HUES6 (cell line): ENCODE results near the gene ANKRD50.

Source experiments
- H3K27ac ChIP-seq: 2 replicates; pipeline ENCODE4 v1.7.0; 2013; ENCODE audit warnings: low read depth, mild to moderate bottlenecking, low read length, inconsistent platforms
- H3K27me3 ChIP-seq: 2 replicates; pipeline ENCODE4 v1.6.1; 2013; ENCODE audit warnings: low read length; ENCODE audit not compliant: control insufficient read depth, insufficient read depth
- H3K36me3 ChIP-seq: 2 replicates; pipeline ENCODE4 v1.6.1; 2013; ENCODE audit warnings: low read length; ENCODE audit not compliant: control insufficient read depth, insufficient read depth
- H3K4me1 ChIP-seq: 2 replicates; pipeline ENCODE4 v1.6.1; 2013; ENCODE audit warnings: low read length; ENCODE audit not compliant: control insufficient read depth, insufficient read depth
- H3K4me3 ChIP-seq: 2 replicates; pipeline ENCODE4 v1.5.1; 2013; ENCODE audit warnings: low read depth, low read length
- H3K9ac ChIP-seq: one replicate; pipeline ENCODE4 v1.6.1; 2013; ENCODE audit warnings: mild to moderate bottlenecking, low read length
- H3K9me3 ChIP-seq: 2 replicates; pipeline ENCODE4 v1.6.1; 2013; ENCODE audit warnings: low read depth, low read length; ENCODE audit not compliant: control insufficient read depth, insufficient read depth

ANKRD50 gene

GRCh38 chr4:124736526-124736925, 24.0 kb upstream of the ANKRD50 start:
- Histone ChIP-seq H3K36me3 (no peaks in the 10 kb centered on the region), H3K27ac (no peak overlapping the region), H3K9ac (no peak overlapping the region), H3K27me3 (no peaks in the 10 kb centered on the region), H3K4me1 (peaks cover 12% of the 10 kb centered on the region), H3K4me3 (no peak overlapping the region), H3K9me3 (no peaks in the 10 kb centered on the region)

- Histone ChIP-seq H3K4me3 (no peak overlapping the region), H3K4me1 (no peaks in the 10 kb centered on the region), H3K27ac (no peak overlapping the region), H3K27me3 (no peaks in the 10 kb centered on the region), H3K9me3 (no peaks in the 10 kb centered on the region), H3K9ac (no peak overlapping the region), H3K36me3 (no peaks in the 10 kb centered on the region)
These were observed 14.9 kb upstream of the ANKRD50 start for GRCh38 chr4:124727331-124727890.

GRCh38 chr4:124726269-124726668, 13.7 kb upstream of the ANKRD50 start:
- H3K27ac ChIP-seq = no peak overlapping the region
- H3K9ac ChIP-seq = no peak overlapping the region
- H3K36me3 ChIP-seq = no peaks in the 10 kb centered on the region
- H3K4me1 ChIP-seq = no peaks in the 10 kb centered on the region
- H3K4me3 ChIP-seq = no peak overlapping the region
- no peaks in the 10 kb centered on the region for H3K27me3 ChIP-seq
- no peaks in the 10 kb centered on the region for H3K9me3 ChIP-seq

DNA sequence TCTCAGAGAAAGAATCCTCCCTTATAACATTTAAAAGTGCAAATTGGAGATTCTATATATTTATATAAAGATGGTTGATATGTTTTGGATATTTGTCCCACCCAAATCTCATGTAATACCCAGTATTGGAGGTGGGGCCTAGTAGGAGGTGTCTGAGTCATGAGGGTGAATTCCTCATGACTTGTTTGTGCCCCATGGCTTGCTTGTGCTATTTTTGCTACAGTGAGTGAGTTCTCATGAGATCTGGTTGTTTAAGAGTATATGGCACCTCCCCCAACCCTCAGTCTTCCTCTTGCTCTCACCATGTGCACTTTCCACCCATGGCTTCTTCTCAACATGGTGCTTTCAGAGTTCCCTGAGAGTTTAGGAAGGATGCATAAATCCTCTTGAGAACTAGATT, 9.5 kb upstream of the ANKRD50 start:
- no peaks in the 10 kb centered on the region for H3K4me1 ChIP-seq
- no peak overlapping the region for H3K27ac ChIP-seq
- H3K27me3 ChIP-seq = no peaks in the 10 kb centered on the region
- H3K4me3 ChIP-seq = no peak overlapping the region
- H3K36me3 ChIP-seq = no peaks in the 10 kb centered on the region
- no peaks in the 10 kb centered on the region for H3K9me3 ChIP-seq
- no peak overlapping the region for H3K9ac ChIP-seq

DNA sequence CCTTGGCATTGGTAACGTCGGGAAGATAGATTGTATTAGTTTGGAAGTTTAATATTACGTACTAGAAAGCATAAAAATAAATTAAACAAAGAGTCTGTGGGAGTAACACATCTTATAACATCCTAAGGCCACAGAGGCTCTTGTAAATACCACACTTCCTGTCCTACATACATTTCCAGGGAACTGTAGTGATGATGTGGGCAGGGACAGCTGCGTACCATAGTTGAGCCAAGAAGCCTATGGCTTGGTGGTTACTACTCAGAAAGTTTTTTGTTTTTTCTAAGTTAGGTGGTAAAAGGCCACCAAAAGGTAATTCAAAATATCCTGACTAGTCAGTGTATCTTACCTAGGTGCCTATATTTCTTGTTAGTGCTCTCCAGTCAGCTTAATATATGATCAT, 4.6 kb upstream of the ANKRD50 start:
- no peak overlapping the region for H3K9ac ChIP-seq
- H3K4me1 ChIP-seq = peaks cover 6% of the 10 kb centered on the region
- no peak overlapping the region for H3K27ac ChIP-seq
- H3K27me3 ChIP-seq = no peaks in the 10 kb centered on the region
- no peaks in the 10 kb centered on the region for H3K36me3 ChIP-seq
- no peaks in the 10 kb centered on the region for H3K9me3 ChIP-seq
- H3K4me3 ChIP-seq = no peak overlapping the region

DNA sequence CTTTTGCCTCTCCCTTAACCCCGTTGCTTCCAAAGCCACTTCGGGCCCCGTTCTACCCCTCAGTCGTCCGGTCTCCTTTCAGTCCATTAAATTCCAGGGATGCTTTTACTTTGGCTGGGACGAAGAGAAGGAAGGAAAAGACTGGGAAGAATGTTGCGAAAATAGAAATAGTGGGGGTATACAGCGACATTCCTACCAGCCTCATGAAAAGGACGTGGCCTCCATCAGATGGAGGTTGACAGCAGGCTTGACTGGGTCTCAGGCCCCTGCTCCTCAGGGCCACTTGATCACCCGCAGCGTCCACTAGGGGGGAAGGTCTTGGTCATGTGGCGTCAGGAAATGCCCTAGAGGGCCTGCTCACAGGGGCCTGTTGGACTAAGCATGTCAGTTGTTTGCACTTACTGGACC, 657 bp upstream of the ANKRD50 start:
- Histone ChIP-seq H3K36me3 (0 out of 2 replicates have a peak, but pooled peaks cover 2% of the 10 kb centered on the region), H3K27me3 (no peaks in the 10 kb centered on the region), H3K9me3 (no peaks in the 10 kb centered on the region), H3K4me3 (peak overlapping the region; percentile 60), H3K9ac (peak overlapping the region; percentile 77), H3K4me1 (peaks cover 16% of the 10 kb centered on the region), H3K27ac (peak overlapping the region; percentile 83)

DNA sequence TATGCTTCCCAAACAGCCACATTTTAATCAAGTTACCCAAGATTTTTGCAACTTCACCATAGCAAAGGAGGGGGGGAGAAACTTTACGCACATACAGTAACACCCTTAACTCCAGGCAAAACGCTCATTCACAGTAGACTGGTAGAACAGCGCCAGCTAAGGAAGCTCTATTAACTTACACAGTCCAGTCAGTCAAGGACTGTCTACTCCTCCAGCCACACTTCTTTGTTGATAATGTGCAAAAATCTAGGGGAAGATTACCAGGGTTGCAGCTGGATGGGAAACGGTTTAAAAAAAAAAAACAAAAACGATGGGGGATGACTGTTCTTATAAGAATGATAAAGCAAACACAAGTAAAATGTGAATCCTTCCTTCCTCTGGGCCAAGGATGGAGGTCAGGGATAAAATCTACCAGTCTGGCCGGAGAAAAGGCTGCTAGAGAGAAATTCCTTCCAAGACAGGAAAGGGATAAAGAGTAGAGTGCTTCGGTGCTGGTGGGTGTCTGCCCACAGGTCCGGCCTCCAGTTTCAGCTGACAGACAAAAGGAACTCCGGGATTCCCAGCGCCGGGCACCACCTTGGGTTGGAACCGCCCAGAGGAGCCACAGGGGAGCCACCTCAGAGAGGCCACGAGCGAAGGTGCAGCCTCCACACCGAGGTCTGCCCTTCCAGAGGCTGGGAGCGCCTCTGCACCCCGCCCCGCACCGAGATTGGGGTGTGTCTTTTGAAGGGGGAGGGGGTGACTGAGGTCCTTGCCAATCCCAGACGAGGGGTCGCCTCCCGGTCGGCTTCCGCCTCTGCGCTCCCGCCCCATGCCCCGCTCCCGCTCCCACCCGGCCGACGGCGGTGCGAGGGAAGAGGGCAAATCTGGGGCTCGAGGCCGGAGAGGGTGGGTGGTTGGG, 811 bp downstream of the ANKRD50 start:
- Histone ChIP-seq H3K27me3 (no peaks in the 10 kb centered on the region), H3K36me3 (peaks cover 12% of the 10 kb centered on the region), H3K4me1 (peaks cover 16% of the 10 kb centered on the region), H3K9me3 (no peaks in the 10 kb centered on the region), H3K9ac (peak overlapping the region; percentile 79), H3K4me3 (peak overlapping the region; percentile 89), H3K27ac (peak overlapping the region; percentile 90)

DNA sequence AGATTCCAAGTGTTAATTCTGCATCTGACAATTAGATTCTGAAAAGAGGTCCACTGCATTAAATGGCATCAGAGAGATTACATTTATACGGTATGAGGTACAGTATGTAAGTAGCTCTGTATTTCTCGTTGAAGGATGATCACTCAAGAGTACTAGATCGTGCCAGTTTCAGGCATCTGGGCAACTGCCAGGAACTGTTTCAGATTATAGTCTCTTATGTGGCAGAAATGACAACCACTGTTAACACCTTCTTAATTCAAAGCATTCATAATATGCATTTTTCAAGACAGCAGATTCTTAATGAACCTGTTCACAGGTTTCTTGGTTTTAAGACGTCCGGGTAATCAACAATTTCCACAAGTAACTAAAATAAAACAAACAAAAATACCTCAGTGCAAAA, 1.6 kb downstream of the ANKRD50 start:
- Histone ChIP-seq H3K9ac (no peak overlapping the region), H3K27me3 (no peaks in the 10 kb centered on the region), H3K9me3 (no peaks in the 10 kb centered on the region), H3K27ac (no peak overlapping the region), H3K4me3 (peak overlapping the region; percentile 89), H3K36me3 (peaks cover 21% of the 10 kb centered on the region), H3K4me1 (peaks cover 16% of the 10 kb centered on the region)

DNA sequence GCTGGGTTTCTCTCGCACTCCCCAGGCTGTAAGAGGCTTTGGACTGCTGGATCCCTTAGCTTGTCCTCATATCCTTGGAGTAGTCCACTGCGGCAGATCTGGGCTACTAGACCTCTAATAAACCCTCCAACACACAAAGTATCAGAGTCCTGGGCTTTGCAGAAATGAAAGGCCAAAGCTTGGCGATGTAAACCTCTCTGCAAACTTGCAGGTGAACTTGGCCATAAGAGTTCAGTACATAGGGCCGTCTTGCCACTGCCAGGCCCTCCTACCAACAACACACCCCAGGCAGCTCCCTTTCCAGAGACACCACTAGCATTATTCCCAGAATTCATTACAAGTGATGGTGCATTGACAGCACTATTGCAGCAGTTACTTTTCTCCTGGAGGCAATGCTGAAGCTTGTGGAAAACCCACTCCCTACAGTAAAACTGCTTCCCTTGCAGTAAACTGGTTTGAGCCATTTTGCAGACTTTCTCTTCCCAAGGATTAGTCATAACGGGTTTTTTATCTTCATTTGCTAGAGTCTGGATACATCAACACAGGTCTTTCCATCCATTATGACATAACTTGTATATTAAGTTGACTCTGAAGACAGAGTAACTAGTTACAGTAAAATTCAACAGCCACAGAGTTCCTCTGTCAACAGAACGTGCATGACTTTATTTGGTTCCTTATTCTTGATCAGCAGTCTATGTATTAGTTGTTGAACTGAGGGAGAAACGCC, 2.4 kb downstream of the ANKRD50 start:
- Histone ChIP-seq H3K4me1 (peaks cover 16% of the 10 kb centered on the region), H3K27ac (no peak overlapping the region)

DNA sequence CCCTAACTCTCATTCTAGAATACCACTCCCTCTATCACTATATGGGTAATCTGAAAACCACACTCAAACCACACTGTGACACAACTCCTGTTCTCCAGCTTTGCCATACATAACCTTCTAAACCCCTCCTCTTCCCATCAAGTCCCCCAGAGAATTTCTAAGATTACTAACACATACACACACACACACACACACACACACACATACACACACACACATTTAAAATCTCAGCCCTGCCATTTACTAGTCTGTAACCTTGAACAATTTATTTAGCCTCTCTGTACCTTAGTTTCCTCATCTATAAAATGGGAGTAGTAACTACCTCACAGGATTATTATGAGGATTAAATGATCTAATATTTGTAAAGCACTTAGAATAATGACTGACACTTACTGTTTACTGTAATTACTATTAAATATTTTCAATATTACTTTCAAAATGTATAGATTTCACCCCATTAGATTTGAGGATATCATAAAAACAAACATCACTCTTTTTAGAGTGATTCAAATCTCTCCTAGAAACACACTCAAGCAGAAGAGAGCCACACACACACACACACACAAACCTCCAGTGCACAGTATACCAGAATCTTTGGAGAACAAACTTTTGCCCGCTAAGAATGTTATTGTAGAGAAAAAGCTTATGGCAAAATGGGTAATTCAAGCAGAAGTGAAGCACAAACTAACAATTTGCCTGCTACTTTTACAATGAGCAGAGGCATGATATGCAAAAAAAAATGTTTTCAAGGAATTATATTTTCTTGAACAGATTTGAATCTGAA, 3.8 kb downstream of the ANKRD50 start:
- Histone ChIP-seq H3K9me3 (no peaks in the 10 kb centered on the region), H3K9ac (no peak overlapping the region), H3K4me3 (peak overlapping the region; percentile 89), H3K27ac (no peak overlapping the region), H3K36me3 (peaks cover 32% of the 10 kb centered on the region), H3K27me3 (no peaks in the 10 kb centered on the region), H3K4me1 (peaks cover 13% of the 10 kb centered on the region)

More for the DNA sequence above, 2.4 kb downstream of the ANKRD50 start:
- H3K36me3 ChIP-seq = peaks cover 27% of the 10 kb centered on the region
- H3K9me3 ChIP-seq = no peaks in the 10 kb centered on the region
- peak overlapping the region; percentile 89 for H3K4me3 ChIP-seq
- no peak overlapping the region for H3K9ac ChIP-seq
- no peaks in the 10 kb centered on the region for H3K27me3 ChIP-seq
